SIG-M5 (cell line): ENCODE results near the gene GAA.

Source experiments
- DNase-seq: peaks from one replicate; lab custom pipeline; 2025; lab: John Stamatoyannopoulos, UW

Gene GAA

GRCh38 chr17:80117491-80118401, 16.4 kb downstream of the GAA start:
- DNase-seq: no peak

GRCh38 chr17:80118601-80119270, 17.4 kb downstream of the GAA start:
- DNase-seq: no peak

GRCh38 chr17:80119271-80119791, 17.9 kb downstream of the GAA start:
- no peak for DNase-seq

- no peak for DNase-seq
Measured at GRCh38 chr17:80119839-80120238, 18.5 kb downstream of the GAA start.

- no peak for DNase-seq
Measured at GRCh38 chr17:80122026-80122575, 20.7 kb downstream of the GAA start.

GRCh38 chr17:80122926-80123505, 21.6 kb downstream of the GAA start:
- no peak for DNase-seq

- DNase-seq: no peak
Measured at GRCh38 chr17:80123791-80124190, 22.4 kb downstream of the GAA start.

GRCh38 chr17:80124351-80124981, 23.1 kb downstream of the GAA start:
- no peak for DNase-seq

GRCh38 chr17:80125656-80126448, 24.5 kb downstream of the GAA start:
- DNase-seq: no peak

GRCh38 chr17:80126449-80126715, 25.0 kb downstream of the GAA start:
- DNase-seq: no peak

- DNase-seq: no peak
Measured at GRCh38 chr17:80129006-80129565, 27.7 kb downstream of the GAA start.

GRCh38 chr17:80130992-80131391, 29.6 kb downstream of the GAA start:
- DNase-seq: no peak

GRCh38 chr17:80132906-80133625, 31.7 kb downstream of the GAA start:
- DNase-seq: no peak

- DNase-seq: no peak
Measured at GRCh38 chr17:80133626-80133970, 32.2 kb downstream of the GAA start.

- no peak for DNase-seq
Measured at GRCh38 chr17:80137131-80137530, 35.8 kb downstream of the GAA start.

GRCh38 chr17:80138856-80139426, 37.6 kb downstream of the GAA start:
- no peak for DNase-seq

GRCh38 chr17:80141463-80142165, 40.2 kb downstream of the GAA start:
- DNase-seq: no peak

GRCh38 chr17:80142929-80143328, 41.5 kb downstream of the GAA start:
- DNase-seq: no peak
